Loucy (cell line): ENCODE results near the gene FAM163B.

Experiments used
- EZH2phosphoT487 ChIP-seq: fragments of 200-600 bp; IDR thresholded peaks from 2 replicates; pipeline ENCODE4 v1.6.1; 2018; ENCODE audit warnings: antibody characterized with exemption, mild to moderate bottlenecking, moderate library complexity, borderline replicate concordance
- TF ChIP-seq, protein P1 (sequence below): fragments of 200-600 bp; sonication (generic); conservative IDR thresholded peaks from 2 replicates; pipeline ENCODE4 v1.5.1; 2014; ENCODE audit warnings: mild to moderate bottlenecking, antibody characterized with exemption, low read length

DNA sequence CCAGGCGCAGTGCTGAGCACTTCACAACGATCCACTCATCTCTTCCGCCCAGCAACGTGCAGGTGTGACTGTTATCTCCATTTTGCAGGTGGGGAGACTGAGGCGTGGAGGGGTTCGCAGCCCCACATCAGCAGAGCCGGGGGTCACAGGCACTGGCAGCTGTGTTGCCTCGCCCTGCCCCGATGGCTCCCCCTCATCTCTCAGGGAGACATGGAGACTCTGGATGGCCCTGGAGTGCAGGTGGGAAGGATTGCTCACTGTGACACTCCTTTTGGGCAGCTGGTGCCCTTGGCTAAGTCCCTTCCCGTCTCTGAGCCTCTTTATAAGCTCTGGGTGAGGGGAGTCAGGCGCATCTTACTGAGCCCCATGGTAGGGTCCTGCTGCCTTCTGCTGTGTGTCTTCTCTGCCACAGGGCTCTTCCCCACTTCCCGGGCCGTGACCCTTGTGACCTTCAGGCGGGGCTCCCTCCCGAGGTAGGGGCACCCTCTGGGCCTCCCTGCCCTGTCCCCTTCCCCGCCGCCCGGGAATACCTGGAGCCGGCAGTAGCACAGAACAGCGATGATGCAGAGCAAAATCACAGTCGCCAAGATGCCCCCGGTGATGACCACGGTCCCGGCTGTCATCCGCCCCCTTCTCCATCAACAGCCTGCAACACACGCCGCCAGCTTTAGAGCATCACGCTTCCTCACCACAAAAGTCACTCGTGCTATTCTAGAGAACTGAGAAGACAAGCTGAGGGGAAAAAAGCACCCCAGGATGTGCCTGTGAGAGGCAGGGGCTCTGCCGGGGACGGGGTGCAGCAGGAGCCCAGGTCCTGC, 29.4 kb downstream of the FAM163B start:
- TF ChIP-seq EZH2phosphoT487, result no peak
- TF ChIP-seq, protein P1, sequence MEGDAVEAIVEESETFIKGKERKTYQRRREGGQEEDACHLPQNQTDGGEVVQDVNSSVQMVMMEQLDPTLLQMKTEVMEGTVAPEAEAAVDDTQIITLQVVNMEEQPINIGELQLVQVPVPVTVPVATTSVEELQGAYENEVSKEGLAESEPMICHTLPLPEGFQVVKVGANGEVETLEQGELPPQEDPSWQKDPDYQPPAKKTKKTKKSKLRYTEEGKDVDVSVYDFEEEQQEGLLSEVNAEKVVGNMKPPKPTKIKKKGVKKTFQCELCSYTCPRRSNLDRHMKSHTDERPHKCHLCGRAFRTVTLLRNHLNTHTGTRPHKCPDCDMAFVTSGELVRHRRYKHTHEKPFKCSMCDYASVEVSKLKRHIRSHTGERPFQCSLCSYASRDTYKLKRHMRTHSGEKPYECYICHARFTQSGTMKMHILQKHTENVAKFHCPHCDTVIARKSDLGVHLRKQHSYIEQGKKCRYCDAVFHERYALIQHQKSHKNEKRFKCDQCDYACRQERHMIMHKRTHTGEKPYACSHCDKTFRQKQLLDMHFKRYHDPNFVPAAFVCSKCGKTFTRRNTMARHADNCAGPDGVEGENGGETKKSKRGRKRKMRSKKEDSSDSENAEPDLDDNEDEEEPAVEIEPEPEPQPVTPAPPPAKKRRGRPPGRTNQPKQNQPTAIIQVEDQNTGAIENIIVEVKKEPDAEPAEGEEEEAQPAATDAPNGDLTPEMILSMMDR, result no peak
